Vagina (tissue), 2 donors: ENCODE data around the gene EDAR. TPM values are rescaled to one million over a fixed set of nuclear protein-coding genes. Genes with fewer than 3 reads are reported as not detected.

ENCODE experiments used
- DNase-seq, 2 donors: peaks; one replicate each; pipeline ENCODE4 v3.0.0-alpha.2; 2017; ENCODE audit errors: extremely low spot score in 2 of 2
- H3K27ac ChIP-seq: fragments of 200-600 bp; sonication (generic); one replicate; pipeline ENCODE4 v1.5.1; 2019
- H3K27me3 ChIP-seq: fragments of 200-600 bp; sonication (generic); one replicate; pipeline ENCODE4 v1.5.1; 2019
- H3K36me3 ChIP-seq, 2 donors: fragments of 200-600 bp; sonication (generic); one replicate each; pipeline ENCODE4 v1.5.1; 2017 to 2019
- H3K4me1 ChIP-seq: fragments of 200-600 bp; sonication (generic); one replicate; pipeline ENCODE4 v1.5.1; 2019
- H3K4me3 ChIP-seq, 2 donors: fragments of 200-600 bp; sonication (generic); 1 replicate in 1 of 2; 2 replicates in 1 of 2; pipeline ENCODE4 v1.5.1; 2016 to 2019
- H3K9me3 ChIP-seq: fragments of 200-600 bp; sonication (generic); one replicate; pipeline ENCODE4 v1.5.1; 2019
- CTCF ChIP-seq, 3 experiments: fragments of 450-650 bp in 2 of 3; fragments of 200-600 bp in 1 of 3; sonication (generic) in 1 of 3; IDR thresholded peaks; one replicate each; pipeline ENCODE4 v1.5.1; 2017 to 2019; ENCODE audit warnings: antibody characterized with exemption in 3 of 3, mild to moderate bottlenecking in 2 of 3, moderate library complexity in 2 of 3
- POLR2A ChIP-seq, 2 donors: fragments of 450-650 bp; IDR thresholded peaks; one replicate each; pipeline ENCODE4 v1.6.1; 2017; ENCODE audit warnings: antibody characterized with exemption in 2 of 2, mild to moderate bottlenecking in 2 of 2, moderate library complexity in 2 of 2
- POLR2AphosphoS5 ChIP-seq, 2 donors: sonication (generic); formaldehyde crosslinking; IDR thresholded peaks; one replicate each; pipeline ENCODE4 v1.9.0; 2017; ENCODE audit warnings: antibody characterized with exemption in 2 of 2, mild to moderate bottlenecking in 2 of 2, low read depth in 1 of 2; ENCODE audit not compliant: insufficient read depth in 1 of 2
- intact Hi-C: fragments of 100-400 bp; cut with DNase I; formaldehyde crosslinking; loops from one replicate; pipeline ENCODE4 v1.15.1; 2023
- small RNA-seq: library from RNA; depleted of rRNA; stranded (forward); fragments of <200 nt; gene quantifications from one replicate; pipeline ENCODE3, GENCODE V24; 2016
- total RNA-seq: library from RNA; depleted of rRNA; stranded (reverse); fragments of >200 nt; gene quantifications from one replicate; pipeline ENCODE4 v1.2.3, GENCODE V29; 2016

Gene EDAR
- total RNA-seq, 1 donor from 2014 or later = 0.74 TPM

GRCh38 chr2:108847000-108847399 lies 142.0 kb downstream of the EDAR start:
- intact Hi-C loops = no loop called here
- no peak overlapping the region for H3K4me3 ChIP-seq

GRCh38 chr2:108845923-108846322 lies 143.1 kb downstream of the EDAR start:
- no peak for TF ChIP-seq CTCF (IDR thresholded peaks at IDR 0.05)
- no peak for TF ChIP-seq POLR2AphosphoS5 (IDR thresholded peaks at IDR 0.05; ENCODE audit: insufficient read depth in 1 of 2, low read depth in 1 of 2)
- no peak for TF ChIP-seq POLR2A (IDR thresholded peaks at IDR 0.05)
- Histone ChIP-seq H3K36me3 (no peaks in the 10 kb centered on the region), H3K9me3 (no peaks in the 10 kb centered on the region), H3K4me1 (no peaks in the 10 kb centered on the region), H3K27me3 (no peaks in the 10 kb centered on the region), H3K27ac (no peak overlapping the region), H3K4me3 (no peak overlapping the region)
- no peak for DNase-seq
- intact Hi-C loops = no loop called here

More at GRCh38 chr2:108847000-108847399, 142.0 kb downstream of the EDAR start:
- no peak overlapping the region for H3K27ac ChIP-seq
- H3K27me3 ChIP-seq = no peaks in the 10 kb centered on the region
- no peaks in the 10 kb centered on the region for H3K4me1 ChIP-seq
- no peak for DNase-seq
- no peaks in the 10 kb centered on the region for H3K36me3 ChIP-seq
- TF ChIP-seq POLR2A (IDR thresholded peaks at IDR 0.05) = no peak
- no peak for TF ChIP-seq POLR2AphosphoS5 (IDR thresholded peaks at IDR 0.05; ENCODE audit: insufficient read depth in 1 of 2, low read depth in 1 of 2)
- TF ChIP-seq CTCF (IDR thresholded peaks at IDR 0.05) = no peak
- H3K9me3 ChIP-seq = no peaks in the 10 kb centered on the region

Small RNAs within 50 kb of the gene (small RNA-seq; reads per million reads assigned to genes)
- not detected for gene AC073415.1

Other genes starting within 250 kb of the EDAR start
- 4.9 TPM for gene CCDC138, start 202.4 kb downstream of the EDAR start, total RNA-seq
- gene SH3RF3, start 140.0 kb upstream of the EDAR start, total RNA-seq = 10.8 TPM